Stimulated activated naive CD8-positive, alpha-beta T cell treated with anti-CD3 and anti-CD28 coated beads, Interleukin-15, amount 100 ng/mL, for 72 hours (primary cell): Measurements from ENCODE around the gene GHR.

Experiments
- ATAC-seq: fragments of 150-1000 bp; cut with Tn5 transposase; 2 replicates; pipeline ENCODE4 v1.10.0; 2021; ENCODE audit warnings: mild to moderate bottlenecking, moderate library complexity
- DNase-seq, 2 donors: peaks; one replicate each; pipeline ENCODE4 v3.0.0; 2021 to 2022
- H3K27ac Mint-ChIP-seq, 2 donors: one replicate each; pipeline ENCODE4 v1.8.0; 2022; ENCODE audit warnings: mild to moderate bottlenecking in 2 of 2, mixed read lengths in 2 of 2, moderate library complexity in 2 of 2
- H3K27me3 Mint-ChIP-seq: one replicate; pipeline ENCODE4 v1.8.0; 2022; ENCODE audit warnings: mixed read lengths
- H3K4me1 Mint-ChIP-seq: one replicate; pipeline ENCODE4 v1.8.0; 2022; ENCODE audit warnings: mild to moderate bottlenecking, mixed read lengths
- H3K4me3 Mint-ChIP-seq, 2 donors: one replicate each; pipeline ENCODE4 v1.8.0; 2022; ENCODE audit warnings: mild to moderate bottlenecking in 2 of 2, mixed read lengths in 2 of 2, moderate library complexity in 1 of 2
- H3K9me3 Mint-ChIP-seq, 2 donors: one replicate each; pipeline ENCODE4 v1.8.0; 2022; ENCODE audit warnings: mixed read lengths in 2 of 2

GHR gene

GRCh38 chr5:42591015-42591414 lies 167.8 kb downstream of the GHR start:
- H3K4me3 Mint-ChIP-seq: no peak overlapping the region
- ATAC-seq (no peak), DNase-seq (no peak)
- H3K27ac Mint-ChIP-seq: peak overlapping the region in 1 of 2 donors; percentile 55
- no peaks in the 10 kb centered on the region for H3K9me3 Mint-ChIP-seq
- peaks cover 6% of the 10 kb centered on the region for H3K4me1 Mint-ChIP-seq
- peaks cover 21% of the 10 kb centered on the region for H3K27me3 Mint-ChIP-seq

- Mint-ChIP-seq H3K27ac (no peak overlapping the region), H3K9me3 (no peaks in the 10 kb centered on the region), H3K4me3 (no peak overlapping the region), H3K4me1 (peaks cover 6% of the 10 kb centered on the region), H3K27me3 (peaks cover 12% of the 10 kb centered on the region)
- no peak for ATAC-seq
- DNase-seq: no peak
Observed at GRCh38 chr5:42592401-42593140, 169.3 kb downstream of the GHR start.

GRCh38 chr5:42593591-42593990 lies 170.4 kb downstream of the GHR start:
- DNase-seq (no peak), ATAC-seq (no peak)
- H3K27ac Mint-ChIP-seq: no peak overlapping the region
- peaks cover 7% of the 10 kb centered on the region for H3K27me3 Mint-ChIP-seq
- H3K4me3 Mint-ChIP-seq: no peak overlapping the region
- no peaks in the 10 kb centered on the region for H3K9me3 Mint-ChIP-seq
- peaks cover 6% of the 10 kb centered on the region for H3K4me1 Mint-ChIP-seq

GRCh38 chr5:42595597-42595996 lies 172.4 kb downstream of the GHR start:
- Mint-ChIP-seq H3K4me3 (no peak overlapping the region), H3K9me3 (no peaks in the 10 kb centered on the region), H3K27ac (no peak overlapping the region), H3K27me3 (no peaks in the 10 kb centered on the region), H3K4me1 (peaks cover 6% of the 10 kb centered on the region)
- DNase-seq: no peak
- ATAC-seq: no peak

- DNase-seq (no peak), ATAC-seq (no peak)
- no peak overlapping the region for H3K27ac Mint-ChIP-seq
- H3K4me3 Mint-ChIP-seq: no peak overlapping the region
- H3K27me3 Mint-ChIP-seq: no peaks in the 10 kb centered on the region
- H3K4me1 Mint-ChIP-seq: no peaks in the 10 kb centered on the region
- no peaks in the 10 kb centered on the region for H3K9me3 Mint-ChIP-seq
Observed at GRCh38 chr5:42596817-42597216, 173.6 kb downstream of the GHR start.

GRCh38 chr5:42597318-42597937 lies 174.2 kb downstream of the GHR start:
- no peak overlapping the region for H3K27ac Mint-ChIP-seq
- ATAC-seq: no peak
- DNase-seq: no peak
- no peaks in the 10 kb centered on the region for H3K9me3 Mint-ChIP-seq
- no peaks in the 10 kb centered on the region for H3K4me1 Mint-ChIP-seq
- H3K4me3 Mint-ChIP-seq: no peak overlapping the region
- H3K27me3 Mint-ChIP-seq: no peaks in the 10 kb centered on the region

GRCh38 chr5:42598311-42598710 lies 175.1 kb downstream of the GHR start:
- Mint-ChIP-seq H3K27ac (no peak overlapping the region), H3K4me3 (no peak overlapping the region)
- no peak for ATAC-seq

GRCh38 chr5:42599106-42599505 lies 175.9 kb downstream of the GHR start:
- H3K4me3 Mint-ChIP-seq: no peak overlapping the region
- DNase-seq (no peak), ATAC-seq (no peak)
- no peaks in the 10 kb centered on the region for H3K9me3 Mint-ChIP-seq
- peaks cover 8% of the 10 kb centered on the region for H3K27me3 Mint-ChIP-seq
- H3K27ac Mint-ChIP-seq: no peak overlapping the region
- H3K4me1 Mint-ChIP-seq: no peaks in the 10 kb centered on the region

More at GRCh38 chr5:42598311-42598710, 175.1 kb downstream of the GHR start:
- Mint-ChIP-seq H3K27me3 (peaks cover 4% of the 10 kb centered on the region), H3K4me1 (no peaks in the 10 kb centered on the region), H3K9me3 (no peaks in the 10 kb centered on the region)
- no peak for DNase-seq

- Mint-ChIP-seq H3K9me3 (no peaks in the 10 kb centered on the region), H3K27me3 (peaks cover 8% of the 10 kb centered on the region), H3K27ac (no peak overlapping the region), H3K4me1 (no peaks in the 10 kb centered on the region), H3K4me3 (no peak overlapping the region)
- DNase-seq (no peak), ATAC-seq (no peak)
Observed at GRCh38 chr5:42600441-42600840, 177.2 kb downstream of the GHR start.

GRCh38 chr5:42604171-42604711 lies 181.0 kb downstream of the GHR start:
- ATAC-seq (no peak), DNase-seq (no peak)
- Mint-ChIP-seq H3K27ac (no peak overlapping the region), H3K27me3 (peaks cover 26% of the 10 kb centered on the region), H3K4me3 (no peak overlapping the region), H3K9me3 (no peaks in the 10 kb centered on the region), H3K4me1 (no peaks in the 10 kb centered on the region)

- ATAC-seq: no peak
- DNase-seq: no peak
- Mint-ChIP-seq H3K4me1 (no peaks in the 10 kb centered on the region), H3K27me3 (peaks cover 26% of the 10 kb centered on the region), H3K4me3 (no peak overlapping the region), H3K27ac (no peak overlapping the region), H3K9me3 (no peaks in the 10 kb centered on the region)
Observed at GRCh38 chr5:42605490-42605889, 182.3 kb downstream of the GHR start.

- Mint-ChIP-seq H3K27ac (no peak overlapping the region), H3K4me3 (no peak overlapping the region), H3K9me3 (no peaks in the 10 kb centered on the region), H3K4me1 (no peaks in the 10 kb centered on the region), H3K27me3 (peaks cover 31% of the 10 kb centered on the region)
- no peak for DNase-seq
- no peak for ATAC-seq
Observed at GRCh38 chr5:42606464-42606869, 183.2 kb downstream of the GHR start.

GRCh38 chr5:42611437-42611836 lies 188.2 kb downstream of the GHR start:
- DNase-seq: no peak
- Mint-ChIP-seq H3K27me3 (peaks cover 28% of the 10 kb centered on the region), H3K27ac (no peak overlapping the region), H3K9me3 (no peaks in the 10 kb centered on the region), H3K4me3 (no peak overlapping the region), H3K4me1 (no peaks in the 10 kb centered on the region)
- ATAC-seq: no peak

GRCh38 chr5:42612750-42613366 lies 189.6 kb downstream of the GHR start:
- no peak overlapping the region for H3K27ac Mint-ChIP-seq
- DNase-seq (no peak), ATAC-seq (no peak)
- no peak overlapping the region for H3K4me3 Mint-ChIP-seq
- H3K9me3 Mint-ChIP-seq: no peaks in the 10 kb centered on the region
- H3K27me3 Mint-ChIP-seq: peaks cover 17% of the 10 kb centered on the region
- H3K4me1 Mint-ChIP-seq: no peaks in the 10 kb centered on the region

- ATAC-seq (no peak), DNase-seq (no peak)
- no peak overlapping the region for H3K27ac Mint-ChIP-seq
- H3K27me3 Mint-ChIP-seq: peaks cover 17% of the 10 kb centered on the region
- no peak overlapping the region for H3K4me3 Mint-ChIP-seq
- H3K4me1 Mint-ChIP-seq: no peaks in the 10 kb centered on the region
- H3K9me3 Mint-ChIP-seq: no peaks in the 10 kb centered on the region
Observed at GRCh38 chr5:42614509-42614908, 191.3 kb downstream of the GHR start.

- no peak overlapping the region for H3K27ac Mint-ChIP-seq
- H3K4me3 Mint-ChIP-seq: no peak overlapping the region
- H3K4me1 Mint-ChIP-seq: no peaks in the 10 kb centered on the region
- DNase-seq: no peak
- ATAC-seq: no peak
- no peaks in the 10 kb centered on the region for H3K9me3 Mint-ChIP-seq
- H3K27me3 Mint-ChIP-seq: peaks cover 10% of the 10 kb centered on the region
Observed at GRCh38 chr5:42620579-42621216, 197.5 kb downstream of the GHR start.
